ENCODE measurements around the gene MYCBPAP.

Gene MYCBPAP

DNA sequence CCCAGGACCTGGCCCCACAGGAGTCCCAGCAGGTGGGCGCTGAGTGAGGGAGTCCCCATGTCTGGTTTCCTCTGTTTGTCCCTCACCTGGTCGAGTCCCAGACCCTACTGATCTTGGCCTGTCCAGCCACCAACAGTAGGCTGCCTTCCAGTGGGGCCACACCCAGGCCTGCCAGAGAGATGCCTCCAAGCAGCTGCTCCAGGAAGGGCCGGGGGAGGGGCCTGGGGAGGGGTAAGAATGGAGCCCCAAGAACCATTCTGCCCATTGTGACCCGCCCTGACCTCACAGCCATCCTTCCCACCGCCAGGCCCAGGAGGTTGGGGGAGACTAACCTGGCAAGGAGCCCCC, 39.5 kb downstream of the MYCBPAP start:
- Mint-ChIP-seq H3K27me3 (peaks cover 31% of the 10 kb centered on the region), H3K9me3 (no peaks in the 10 kb centered on the region), H3K36me3 (no peaks in the 10 kb centered on the region), H3K4me3 (peak overlapping the region; percentile 73), H3K4me1 (peaks cover 17% of the 10 kb centered on the region), H3K27ac (peak overlapping the region; percentile 63)
- DNase-seq = no peak
- CTCF ChIA-PET = interaction anchor here (1.0 to 2.1 kb wide), 3 partner anchors 38 to 147 kb away, joined by 3 to 25 read pairs (median 3); no protein-coding TSS in a partner anchor

DNA sequence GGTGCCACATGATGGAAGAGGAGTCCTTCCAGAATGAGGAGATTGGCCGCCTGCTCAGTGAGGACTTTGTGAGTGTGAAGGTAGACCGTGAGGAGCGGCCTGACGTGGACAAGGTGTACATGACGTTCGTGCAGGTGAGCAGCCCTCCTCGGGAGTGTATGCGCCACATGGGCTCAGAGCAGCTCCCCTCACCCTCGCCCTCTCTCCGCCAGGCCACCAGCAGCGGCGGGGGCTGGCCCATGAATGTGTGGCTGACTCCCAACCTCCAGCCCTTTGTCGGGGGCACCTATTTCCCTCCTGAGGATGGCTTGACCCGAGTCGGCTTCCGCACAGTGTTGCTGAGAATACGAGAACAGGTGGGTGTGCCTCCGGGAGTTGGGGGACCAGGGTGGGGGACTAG, 40.6 kb downstream of the MYCBPAP start:
- peaks cover 36% of the 10 kb centered on the region for H3K27me3 Mint-ChIP-seq
- no peak for DNase-seq
- peaks cover 13% of the 10 kb centered on the region for H3K4me1 Mint-ChIP-seq
- H3K4me3 Mint-ChIP-seq = no peak overlapping the region
- no peaks in the 10 kb centered on the region for H3K9me3 Mint-ChIP-seq
- H3K27ac Mint-ChIP-seq = no peak overlapping the region
- CTCF ChIA-PET = interaction anchor here (2.9 kb wide), 1 partner anchor 12 kb away, joined by 13 read pairs; the partner anchor contains the start of gene CACNA1G
- no peaks in the 10 kb centered on the region for H3K36me3 Mint-ChIP-seq

DNA sequence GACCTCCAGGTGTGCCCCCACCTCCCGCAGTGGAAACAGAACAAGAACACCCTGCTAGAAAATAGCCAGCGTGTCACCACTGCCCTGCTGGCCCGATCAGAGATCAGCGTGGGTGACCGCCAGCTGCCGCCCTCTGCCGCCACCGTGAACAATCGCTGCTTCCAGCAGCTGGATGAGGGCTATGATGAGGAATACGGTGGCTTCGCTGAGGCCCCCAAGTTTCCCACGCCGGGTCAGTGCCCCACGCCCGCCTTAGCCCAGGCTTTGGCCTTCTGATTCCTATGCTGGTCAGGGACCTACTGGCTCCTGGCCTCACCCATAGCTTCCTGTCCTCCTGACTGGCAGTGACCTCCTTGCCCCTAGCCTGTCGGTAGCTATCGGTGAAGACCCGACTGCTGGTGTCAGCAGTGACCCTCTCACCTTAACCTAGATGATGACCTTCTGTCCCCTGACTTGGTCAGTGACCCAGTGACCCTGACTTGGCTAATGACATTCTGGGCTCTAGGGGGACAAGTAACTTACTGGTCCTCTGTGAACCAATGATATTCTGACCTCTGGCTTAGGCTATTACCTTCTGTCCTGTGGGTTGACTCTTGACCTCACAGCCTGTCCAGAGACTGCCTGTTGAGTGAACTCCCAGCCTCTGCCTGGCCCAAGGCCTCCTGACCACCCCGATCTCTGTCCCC, 41.2 kb downstream of the MYCBPAP start:
- Mint-ChIP-seq H3K4me1 (peaks cover 9% of the 10 kb centered on the region), H3K36me3 (no peaks in the 10 kb centered on the region), H3K9me3 (no peaks in the 10 kb centered on the region), H3K27ac (no peak overlapping the region), H3K4me3 (no peak overlapping the region), H3K27me3 (peaks cover 30% of the 10 kb centered on the region)
- no peak for DNase-seq
- CTCF ChIA-PET = interaction anchor here (2.0 to 3.4 kb wide), 4 partner anchors 11 to 145 kb away, joined by 5 to 22 read pairs (median 10); partner anchors contain the start of gene CACNA1G

GRCh38 chr17:50549969-50550368, 41.7 kb downstream of the MYCBPAP start:
- Mint-ChIP-seq H3K4me1 (peaks cover 7% of the 10 kb centered on the region), H3K27ac (no peak overlapping the region), H3K27me3 (peaks cover 25% of the 10 kb centered on the region), H3K4me3 (no peak overlapping the region), H3K9me3 (no peaks in the 10 kb centered on the region), H3K36me3 (no peaks in the 10 kb centered on the region)
- CTCF ChIA-PET = interaction anchor here (2.0 to 3.4 kb wide), 4 partner anchors 11 to 145 kb away, joined by 5 to 22 read pairs (median 10); partner anchors contain the start of gene CACNA1G
- no peak for DNase-seq

DNA sequence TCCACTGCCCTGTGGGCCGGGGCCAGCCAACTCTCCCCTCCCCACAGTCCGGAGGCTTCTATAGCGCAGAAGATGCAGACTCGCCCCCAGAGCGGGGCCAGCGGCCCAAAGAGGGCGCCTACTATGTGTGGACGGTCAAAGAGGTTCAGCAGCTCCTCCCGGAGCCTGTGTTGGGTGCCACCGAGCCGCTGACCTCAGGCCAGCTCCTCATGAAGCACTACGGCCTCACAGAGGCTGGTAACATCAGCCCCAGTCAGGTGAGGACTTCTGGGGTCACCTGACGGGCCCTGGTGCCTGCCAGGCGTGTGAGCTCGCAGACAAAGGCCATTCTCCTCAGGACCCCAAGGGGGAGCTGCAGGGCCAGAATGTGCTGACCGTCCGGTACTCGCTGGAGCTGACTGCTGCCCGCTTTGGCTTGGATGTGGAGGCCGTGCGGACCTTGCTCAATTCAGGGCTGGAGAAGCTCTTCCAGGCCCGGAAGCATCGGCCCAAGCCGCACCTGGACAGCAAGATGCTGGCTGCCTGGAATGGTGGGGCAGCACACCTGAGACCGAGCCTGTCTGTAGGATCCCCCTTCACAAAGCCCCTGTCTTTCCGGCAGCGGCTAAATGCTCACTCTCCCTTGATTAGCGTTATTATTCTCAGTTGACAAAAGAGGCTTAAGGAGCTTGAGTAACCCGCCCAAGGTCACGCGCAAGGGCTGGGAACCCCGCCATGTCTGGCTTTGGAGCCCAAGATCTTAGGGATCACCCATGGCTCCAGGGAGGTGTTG, 42.6 kb downstream of the MYCBPAP start:
- Mint-ChIP-seq H3K4me1 (peaks cover 7% of the 10 kb centered on the region), H3K4me3 (no peak overlapping the region), H3K27me3 (peaks cover 21% of the 10 kb centered on the region), H3K9me3 (no peaks in the 10 kb centered on the region), H3K36me3 (no peaks in the 10 kb centered on the region), H3K27ac (no peak overlapping the region)
- no peak for DNase-seq
- CTCF ChIA-PET = interaction anchor here (0.9 to 3.4 kb wide), 7 partner anchors 9 to 290 kb away, joined by 3 to 22 read pairs (median 5); partner anchors contain the start of gene CACNA1G

GRCh38 chr17:50551433-50551815, 43.2 kb downstream of the MYCBPAP start:
- DNase-seq = no peak
- Mint-ChIP-seq H3K4me1 (peaks cover 7% of the 10 kb centered on the region), H3K27me3 (peaks cover 19% of the 10 kb centered on the region), H3K4me3 (no peak overlapping the region), H3K36me3 (no peaks in the 10 kb centered on the region), H3K9me3 (no peaks in the 10 kb centered on the region), H3K27ac (no peak overlapping the region)
- CTCF ChIA-PET = interaction anchor here (0.9 to 3.4 kb wide), 7 partner anchors 9 to 290 kb away, joined by 3 to 22 read pairs (median 5); partner anchors contain the start of gene CACNA1G

GRCh38 chr17:50551884-50552283, 43.6 kb downstream of the MYCBPAP start:
- peaks cover 20% of the 10 kb centered on the region for H3K27me3 Mint-ChIP-seq
- peaks cover 5% of the 10 kb centered on the region for H3K4me1 Mint-ChIP-seq
- H3K9me3 Mint-ChIP-seq = no peaks in the 10 kb centered on the region
- H3K4me3 Mint-ChIP-seq = no peak overlapping the region
- H3K36me3 Mint-ChIP-seq = no peaks in the 10 kb centered on the region
- CTCF ChIA-PET = interaction anchor here (2.9 to 3.4 kb wide), 2 partner anchors 9 to 75 kb away, joined by 13 to 22 read pairs; partner anchors contain the start of gene CACNA1G
- DNase-seq = no peak
- no peak overlapping the region for H3K27ac Mint-ChIP-seq

- no peak overlapping the region for H3K27ac Mint-ChIP-seq
Observed at GRCh38 chr17:50554201-50554600, 46.0 kb downstream of the MYCBPAP start.

GRCh38 chr17:50556803-50557202, 48.6 kb downstream of the MYCBPAP start:
- Mint-ChIP-seq H3K27ac (no peak overlapping the region), H3K9me3 (no peaks in the 10 kb centered on the region), H3K4me3 (no peak overlapping the region), H3K27me3 (peaks cover 68% of the 10 kb centered on the region), H3K36me3 (no peaks in the 10 kb centered on the region), H3K4me1 (peaks cover 9% of the 10 kb centered on the region)
- CTCF ChIA-PET = no interaction called here
- DNase-seq = no peak

More at GRCh38 chr17:50554201-50554600, 46.0 kb downstream of the MYCBPAP start:
- Mint-ChIP-seq H3K36me3 (no peaks in the 10 kb centered on the region), H3K27me3 (peaks cover 42% of the 10 kb centered on the region), H3K4me3 (no peak overlapping the region), H3K4me1 (no peaks in the 10 kb centered on the region), H3K9me3 (no peaks in the 10 kb centered on the region)
- CTCF ChIA-PET = no interaction called here
- DNase-seq = no peak

GRCh38 chr17:50557630-50558029, 49.4 kb downstream of the MYCBPAP start:
- DNase-seq = no peak
- Mint-ChIP-seq H3K27me3 (peaks cover 76% of the 10 kb centered on the region), H3K27ac (no peak overlapping the region), H3K9me3 (no peaks in the 10 kb centered on the region), H3K4me1 (peaks cover 14% of the 10 kb centered on the region), H3K4me3 (no peak overlapping the region), H3K36me3 (no peaks in the 10 kb centered on the region)
- CTCF ChIA-PET = no interaction called here

DNA sequence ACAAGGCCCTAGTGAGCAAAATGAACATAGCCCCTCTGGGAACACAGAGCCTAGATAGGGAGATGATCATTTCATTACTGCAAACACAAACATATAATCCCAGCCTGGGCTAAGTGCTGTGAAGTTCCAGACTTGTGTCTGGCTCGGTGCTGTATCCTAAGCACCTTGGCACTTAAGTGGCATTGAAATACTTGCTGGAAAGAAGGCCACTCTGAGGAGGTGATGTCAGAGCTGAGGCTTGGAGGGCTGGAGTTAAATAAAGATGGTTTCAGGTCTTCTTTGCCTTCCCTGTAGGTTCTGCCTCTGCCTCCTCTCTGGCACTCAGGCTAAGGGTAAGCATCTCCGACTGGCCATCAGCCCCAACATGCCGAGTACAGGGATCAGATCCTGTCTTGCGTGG, 49.9 kb downstream of the MYCBPAP start:
- H3K27me3 Mint-ChIP-seq = peaks cover 81% of the 10 kb centered on the region
- no peak overlapping the region for H3K27ac Mint-ChIP-seq
- DNase-seq = no peak
- H3K4me3 Mint-ChIP-seq = no peak overlapping the region
- CTCF ChIA-PET = no interaction called here
- H3K9me3 Mint-ChIP-seq = no peaks in the 10 kb centered on the region
- H3K4me1 Mint-ChIP-seq = peaks cover 14% of the 10 kb centered on the region
- H3K36me3 Mint-ChIP-seq = no peaks in the 10 kb centered on the region

- Mint-ChIP-seq H3K27ac (no peak overlapping the region), H3K4me1 (peaks cover 14% of the 10 kb centered on the region), H3K9me3 (no peaks in the 10 kb centered on the region), H3K27me3 (peaks cover 81% of the 10 kb centered on the region), H3K36me3 (no peaks in the 10 kb centered on the region), H3K4me3 (no peak overlapping the region)
- DNase-seq = no peak
- CTCF ChIA-PET = no interaction called here
Observed at GRCh38 chr17:50558581-50558940, 50.3 kb downstream of the MYCBPAP start.

- Mint-ChIP-seq H3K9me3 (no peaks in the 10 kb centered on the region), H3K4me1 (peaks cover 16% of the 10 kb centered on the region), H3K4me3 (peak overlapping the region; percentile 35), H3K27ac (no peak overlapping the region), H3K36me3 (no peaks in the 10 kb centered on the region), H3K27me3 (peaks cover 86% of the 10 kb centered on the region)
- CTCF ChIA-PET = interaction anchor here (1.5 to 2.9 kb wide), 2 partner anchors 9 to 67 kb away, joined by 7 to 13 read pairs; no protein-coding TSS in a partner anchor
- DNase-seq = peak; percentile 39
Observed at GRCh38 chr17:50558941-50559614, 50.8 kb downstream of the MYCBPAP start.

- no peaks in the 10 kb centered on the region for H3K36me3 Mint-ChIP-seq
- H3K27me3 Mint-ChIP-seq = peaks cover 92% of the 10 kb centered on the region
- DNase-seq = peak; percentile 62
- CTCF ChIA-PET = interaction anchor here (1.5 to 2.9 kb wide), 2 partner anchors 9 to 66 kb away, joined by 7 to 13 read pairs; no protein-coding TSS in a partner anchor
- peak overlapping the region; percentile 56 for H3K4me3 Mint-ChIP-seq
- peaks cover 16% of the 10 kb centered on the region for H3K4me1 Mint-ChIP-seq
- no peak overlapping the region for H3K27ac Mint-ChIP-seq
- no peaks in the 10 kb centered on the region for H3K9me3 Mint-ChIP-seq
Observed at GRCh38 chr17:50559674-50560184, 51.5 kb downstream of the MYCBPAP start.

Measured in activated naive CD4-positive, alpha-beta T cell treated with anti-CD3 and anti-CD28 coated beads, Interleukin-2, amount 10 ng/mL, durations not matched to agents 7 days and 5 days (primary cell).